ENCODE data around the gene POLK.

- TF ChIP-seq EZH2 (IDR thresholded peaks at IDR 0.05; ENCODE audit: insufficient read depth, poor library complexity, severe bottlenecking) (no peak), EZH2phosphoT487 (IDR thresholded peaks at IDR 0.05; ENCODE audit: insufficient read depth, low read depth) (no peak)
Measured at GRCh38 chr5:75620184-75620959, 108.7 kb downstream of the POLK start.
